ENCODE measurements around the gene WDR83.

DNA sequence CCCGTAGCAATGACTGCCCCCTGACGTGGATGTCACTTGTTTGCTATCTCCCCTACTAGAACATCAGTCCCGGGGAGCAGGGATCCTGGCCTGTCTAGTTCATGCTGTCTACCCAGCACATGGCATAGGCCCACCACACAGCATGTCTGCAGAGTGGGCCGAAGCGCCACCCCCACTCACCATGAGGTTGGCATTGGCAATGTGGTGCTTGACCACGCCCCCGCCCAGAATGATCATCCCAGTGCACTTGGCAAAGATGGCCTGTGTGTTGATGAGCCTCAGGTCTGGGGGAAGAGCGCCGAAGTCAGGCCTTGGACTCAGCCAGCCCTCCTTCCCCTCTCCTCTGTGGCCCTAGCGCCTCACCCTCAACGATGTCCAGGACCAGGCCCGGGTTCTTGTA lies 10.3 kb downstream of the WDR83 start:
- TF ChIP-seq, protein P1, sequence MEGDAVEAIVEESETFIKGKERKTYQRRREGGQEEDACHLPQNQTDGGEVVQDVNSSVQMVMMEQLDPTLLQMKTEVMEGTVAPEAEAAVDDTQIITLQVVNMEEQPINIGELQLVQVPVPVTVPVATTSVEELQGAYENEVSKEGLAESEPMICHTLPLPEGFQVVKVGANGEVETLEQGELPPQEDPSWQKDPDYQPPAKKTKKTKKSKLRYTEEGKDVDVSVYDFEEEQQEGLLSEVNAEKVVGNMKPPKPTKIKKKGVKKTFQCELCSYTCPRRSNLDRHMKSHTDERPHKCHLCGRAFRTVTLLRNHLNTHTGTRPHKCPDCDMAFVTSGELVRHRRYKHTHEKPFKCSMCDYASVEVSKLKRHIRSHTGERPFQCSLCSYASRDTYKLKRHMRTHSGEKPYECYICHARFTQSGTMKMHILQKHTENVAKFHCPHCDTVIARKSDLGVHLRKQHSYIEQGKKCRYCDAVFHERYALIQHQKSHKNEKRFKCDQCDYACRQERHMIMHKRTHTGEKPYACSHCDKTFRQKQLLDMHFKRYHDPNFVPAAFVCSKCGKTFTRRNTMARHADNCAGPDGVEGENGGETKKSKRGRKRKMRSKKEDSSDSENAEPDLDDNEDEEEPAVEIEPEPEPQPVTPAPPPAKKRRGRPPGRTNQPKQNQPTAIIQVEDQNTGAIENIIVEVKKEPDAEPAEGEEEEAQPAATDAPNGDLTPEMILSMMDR (conservative IDR thresholded peaks at IDR 0.05; ENCODE audit: low read depth in 2 of 2): no peak
- no peak for TF ChIP-seq EZH2phosphoT487 (IDR thresholded peaks at IDR 0.05; ENCODE audit: unreplicated experiment)
- no peak for TF ChIP-seq EZH2 (IDR thresholded peaks at IDR 0.05; ENCODE audit: low read depth, unreplicated experiment)
- no peak for TF ChIP-seq POLR2AphosphoS5 (IDR thresholded peaks at IDR 0.05; ENCODE audit: low read depth)
- no peak for TF ChIP-seq NANOG (IDR thresholded peaks at IDR 0.05; ENCODE audit: borderline replicate concordance)
- TF ChIP-seq CREB1 (CRISPR knock-in tag; IDR thresholded peaks at IDR 0.05; ENCODE audit: low read depth): no peak
- TF ChIP-seq ZNF331 (CRISPR knock-in tag; IDR thresholded peaks at IDR 0.05; ENCODE audit: low read depth): no peak
